Activated CD8-positive, alpha-beta T cell treated with anti-CD3 and anti-CD28 coated beads, Interleukin-2, amount 10 ng/mL, durations not matched to agents 7 days and 5 days (primary cell): ENCODE results near the gene ECM2. TPM values are rescaled to one million over a fixed set of nuclear protein-coding genes. Genes with fewer than 3 reads are reported as not detected.

ENCODE experiments used
- ATAC-seq: fragments of 150-1000 bp; cut with Tn5 transposase; one replicate; pipeline ENCODE4 v1.10.0; 2021; ENCODE audit warnings: moderate library complexity
- CTCF ChIA-PET: fragments of 350-600 bp; sonication (Branson Sonifier 250); formaldehyde crosslinking; loops from one replicate; lab custom pipeline; 2021; ENCODE audit warnings: antibody characterized with exemption; lab: Charles Lee
- POLR2A ChIA-PET: fragments of 350-600 bp; sonication (Branson Sonifier 250); formaldehyde crosslinking; loops from one replicate; lab custom pipeline; 2021; ENCODE audit warnings: antibody characterized with exemption; lab: Charles Lee
- DNase-seq: peaks from one replicate; pipeline ENCODE4 v3.0.0-alpha.2; 2020
- H3K27ac Mint-ChIP-seq: one replicate; pipeline ENCODE4 v1.8.0; 2021; ENCODE audit warnings: mild to moderate bottlenecking, mixed read lengths
- H3K27me3 Mint-ChIP-seq: one replicate; pipeline ENCODE4 v1.8.0; 2021; ENCODE audit warnings: low read depth, mixed read lengths
- H3K36me3 Mint-ChIP-seq: one replicate; pipeline ENCODE4 v1.8.0; 2021; ENCODE audit warnings: low read depth, mixed read lengths
- H3K4me1 Mint-ChIP-seq: one replicate; pipeline ENCODE4 v1.8.0; 2021; ENCODE audit warnings: low read depth, mixed read lengths
- H3K4me3 Mint-ChIP-seq: one replicate; pipeline ENCODE4 v1.8.0; 2021; ENCODE audit warnings: mild to moderate bottlenecking, mixed read lengths
- H3K9me3 Mint-ChIP-seq: one replicate; pipeline ENCODE4 v1.8.0; 2022; ENCODE audit warnings: mixed read lengths; ENCODE audit not compliant: insufficient read depth
- total RNA-seq, 2 experiments: library from RNA; stranded (reverse); gene quantifications; one replicate each; pipeline ENCODE4 v1.2.3, GENCODE V29; 2021

ECM2 gene
- total RNA-seq, 2 experiments from 2014 or later, result not detected

DNA sequence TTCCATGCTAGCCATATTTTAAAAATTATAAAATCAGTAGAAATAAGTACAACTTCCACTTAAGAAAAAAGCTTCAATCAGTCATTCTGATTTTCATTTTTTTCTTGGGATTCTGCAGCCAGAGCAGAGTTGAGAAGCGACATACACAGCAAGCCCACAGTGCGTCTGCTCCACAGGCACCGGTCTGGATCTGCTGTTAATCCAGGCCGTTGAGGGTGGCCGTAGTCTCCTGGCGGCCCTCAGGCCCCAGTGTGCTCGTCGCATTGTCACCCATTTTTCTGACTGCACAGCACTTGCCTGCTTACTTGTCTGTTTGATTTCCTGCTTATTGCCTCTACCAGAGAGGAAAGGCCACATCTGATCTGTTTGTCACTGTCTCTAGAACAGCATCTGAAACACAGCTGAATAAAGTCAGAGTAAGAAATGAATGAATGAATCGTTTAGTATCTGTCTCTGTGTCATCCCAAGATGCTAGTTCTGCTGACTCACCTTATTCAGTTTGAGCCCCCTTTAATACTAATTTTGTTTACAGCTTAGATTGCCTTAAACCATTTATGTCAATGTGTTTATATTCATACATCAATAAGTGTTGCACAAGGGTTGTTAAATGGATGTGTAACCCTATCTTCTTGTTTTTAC is 41.9 kb downstream of the ECM2 start:
- no peak for ATAC-seq

DNA sequence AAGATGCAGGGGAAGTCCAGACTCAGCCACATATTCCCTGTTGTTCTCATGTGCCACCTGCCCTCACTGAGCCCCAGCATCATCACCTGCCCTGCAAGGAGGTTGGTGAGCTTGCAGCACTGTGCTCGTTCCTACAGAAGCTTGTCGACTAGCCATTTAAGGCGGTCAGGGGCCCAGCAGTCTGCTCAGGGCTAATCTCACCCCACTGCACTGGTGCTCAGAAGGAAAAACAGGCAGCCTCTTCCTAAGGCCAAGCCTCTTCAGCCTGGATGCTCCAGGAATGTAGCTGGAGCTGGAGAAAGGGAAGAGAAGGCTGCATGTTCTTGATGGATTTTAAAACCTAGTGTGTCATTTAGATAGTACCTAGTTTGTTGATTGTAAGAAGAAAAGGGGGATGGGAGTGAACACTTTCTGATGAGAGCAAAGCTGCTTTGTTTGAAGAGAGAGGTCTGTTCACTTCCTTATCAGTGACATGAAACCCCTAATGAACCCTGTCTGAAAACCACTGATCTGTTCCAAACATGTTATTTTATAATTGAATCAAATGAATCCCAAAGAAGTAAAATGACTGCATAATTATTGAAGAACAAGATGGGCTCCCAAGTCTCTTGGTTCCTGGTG is 42.9 kb downstream of the ECM2 start:
- Mint-ChIP-seq H3K4me3 (no peak overlapping the region), H3K4me1 (peaks cover 2% of the 10 kb centered on the region), H3K9me3 (no peaks in the 10 kb centered on the region), H3K36me3 (no peaks in the 10 kb centered on the region), H3K27me3 (no peaks in the 10 kb centered on the region), H3K27ac (no peak overlapping the region)
- POLR2A ChIA-PET, result no interaction called here
- DNase-seq (no peak), ATAC-seq (no peak)
- CTCF ChIA-PET, result interaction anchor here (0.9 kb wide), 1 partner anchor 142 kb away, joined by 3 read pairs; no protein-coding TSS in a partner anchor

More for the DNA sequence above, 41.9 kb downstream of the ECM2 start:
- DNase-seq, result no peak
- H3K27me3 Mint-ChIP-seq, result no peaks in the 10 kb centered on the region
- no peak overlapping the region for H3K27ac Mint-ChIP-seq
- no peaks in the 10 kb centered on the region for H3K9me3 Mint-ChIP-seq
- ChIA-PET CTCF (interaction anchor here (0.9 kb wide), 1 partner anchor 141 kb away, joined by 3 read pairs; no protein-coding TSS in a partner anchor), POLR2A (no interaction called here)
- H3K4me3 Mint-ChIP-seq, result no peak overlapping the region
- H3K36me3 Mint-ChIP-seq, result no peaks in the 10 kb centered on the region
- peaks cover 2% of the 10 kb centered on the region for H3K4me1 Mint-ChIP-seq

DNA sequence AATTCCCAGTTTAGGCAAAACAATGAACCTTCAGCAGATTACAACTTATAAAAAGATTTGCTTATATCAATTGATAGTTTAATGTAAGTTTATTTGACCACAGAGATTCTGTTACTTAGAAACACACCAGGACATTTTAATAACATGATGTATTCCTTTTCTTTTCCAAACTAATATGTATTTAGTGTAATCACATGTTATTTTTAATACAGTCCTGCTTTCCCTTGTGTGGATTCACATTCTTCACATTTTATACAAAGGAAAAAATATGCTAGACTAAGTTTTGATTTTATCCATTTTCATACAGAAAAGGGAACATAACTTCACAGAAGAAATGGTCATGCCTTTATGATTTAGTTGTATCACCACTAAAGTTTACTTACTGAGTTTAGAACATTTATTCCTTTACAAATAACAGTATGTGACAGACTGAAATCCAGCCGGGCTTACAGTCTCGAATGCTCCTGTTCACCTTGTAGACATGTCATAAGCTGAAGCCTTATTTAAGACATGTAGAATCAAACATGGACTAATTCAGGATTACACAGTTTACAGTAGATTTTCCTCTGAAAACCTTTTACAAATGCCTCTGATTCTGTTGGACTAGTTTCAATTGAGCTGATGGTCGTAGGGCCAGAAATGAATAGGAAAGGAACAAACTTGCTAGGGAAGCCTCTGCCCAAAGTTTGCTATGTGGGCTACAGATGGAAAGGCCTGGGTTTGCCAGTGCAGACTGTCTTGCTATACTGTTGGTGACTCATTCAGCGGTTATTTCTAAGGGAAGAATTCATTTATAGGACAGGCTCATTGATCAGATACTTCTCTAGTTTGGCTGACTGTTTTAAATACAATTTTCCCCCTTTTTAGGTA is 46.9 kb downstream of the ECM2 start:
- Mint-ChIP-seq H3K36me3 (no peaks in the 10 kb centered on the region), H3K4me3 (no peak overlapping the region), H3K27ac (no peak overlapping the region), H3K4me1 (peaks cover 2% of the 10 kb centered on the region), H3K9me3 (no peaks in the 10 kb centered on the region), H3K27me3 (no peaks in the 10 kb centered on the region)
- DNase-seq (no peak), ATAC-seq (no peak)
- POLR2A ChIA-PET, result interaction anchor here (0.5 kb wide), 1 partner anchor 962 kb away, joined by 3 read pairs; the partner anchor contains the start of gene FAM120A
- CTCF ChIA-PET, result no interaction called here

DNA sequence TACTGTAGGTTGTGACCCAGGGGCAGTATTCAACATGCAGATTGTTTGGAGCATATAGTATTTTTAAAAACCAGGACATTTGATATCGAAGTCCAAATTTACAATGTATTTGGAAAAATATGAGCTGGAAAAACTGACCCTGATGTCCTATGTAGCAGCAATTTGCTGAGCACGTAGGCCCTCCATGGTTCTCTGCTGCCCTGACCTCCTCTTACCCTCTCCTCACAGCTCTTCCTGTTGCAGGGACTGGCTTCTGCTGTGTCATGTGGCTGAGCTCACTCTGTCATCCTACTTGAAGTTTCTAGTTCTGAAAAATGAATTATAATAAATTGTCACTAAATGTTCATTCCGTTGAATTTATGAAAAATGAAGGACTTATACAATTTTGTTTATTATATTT is 49.4 kb downstream of the ECM2 start:
- Mint-ChIP-seq H3K27ac (no peak overlapping the region), H3K4me1 (peaks cover 2% of the 10 kb centered on the region), H3K4me3 (no peak overlapping the region), H3K27me3 (no peaks in the 10 kb centered on the region), H3K36me3 (no peaks in the 10 kb centered on the region), H3K9me3 (no peaks in the 10 kb centered on the region)
- DNase-seq (no peak), ATAC-seq (no peak)
- CTCF ChIA-PET, result interaction anchor here (1.5 kb wide), 1 partner anchor 346 kb away, joined by 3 read pairs; no protein-coding TSS in a partner anchor
- POLR2A ChIA-PET, result no interaction called here

DNA sequence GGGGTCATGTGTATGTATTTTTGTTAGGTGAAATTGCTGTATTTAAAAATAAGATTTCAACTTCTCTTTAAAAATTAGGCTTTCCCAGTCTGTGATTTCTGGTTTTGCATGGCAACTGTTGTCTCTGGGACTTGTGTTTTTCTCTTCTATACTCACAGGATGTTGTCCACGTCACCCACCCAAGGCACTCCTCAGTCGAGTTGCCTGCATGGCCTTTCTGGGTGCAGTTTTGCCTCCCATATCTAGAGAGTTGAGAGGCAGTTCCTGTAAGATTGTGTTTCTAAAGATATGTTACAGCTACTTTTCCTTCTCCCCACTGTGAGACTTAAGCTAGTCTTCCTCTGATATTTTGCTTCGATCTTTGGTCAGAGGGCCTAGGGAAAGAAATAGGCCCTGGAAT is 51.2 kb downstream of the ECM2 start:
- Mint-ChIP-seq H3K4me1 (peaks cover 7% of the 10 kb centered on the region), H3K27ac (no peak overlapping the region), H3K36me3 (no peaks in the 10 kb centered on the region), H3K4me3 (no peak overlapping the region), H3K27me3 (no peaks in the 10 kb centered on the region), H3K9me3 (no peaks in the 10 kb centered on the region)
- POLR2A ChIA-PET, result no interaction called here
- no peak for DNase-seq
- no peak for ATAC-seq
- CTCF ChIA-PET, result no interaction called here

DNA sequence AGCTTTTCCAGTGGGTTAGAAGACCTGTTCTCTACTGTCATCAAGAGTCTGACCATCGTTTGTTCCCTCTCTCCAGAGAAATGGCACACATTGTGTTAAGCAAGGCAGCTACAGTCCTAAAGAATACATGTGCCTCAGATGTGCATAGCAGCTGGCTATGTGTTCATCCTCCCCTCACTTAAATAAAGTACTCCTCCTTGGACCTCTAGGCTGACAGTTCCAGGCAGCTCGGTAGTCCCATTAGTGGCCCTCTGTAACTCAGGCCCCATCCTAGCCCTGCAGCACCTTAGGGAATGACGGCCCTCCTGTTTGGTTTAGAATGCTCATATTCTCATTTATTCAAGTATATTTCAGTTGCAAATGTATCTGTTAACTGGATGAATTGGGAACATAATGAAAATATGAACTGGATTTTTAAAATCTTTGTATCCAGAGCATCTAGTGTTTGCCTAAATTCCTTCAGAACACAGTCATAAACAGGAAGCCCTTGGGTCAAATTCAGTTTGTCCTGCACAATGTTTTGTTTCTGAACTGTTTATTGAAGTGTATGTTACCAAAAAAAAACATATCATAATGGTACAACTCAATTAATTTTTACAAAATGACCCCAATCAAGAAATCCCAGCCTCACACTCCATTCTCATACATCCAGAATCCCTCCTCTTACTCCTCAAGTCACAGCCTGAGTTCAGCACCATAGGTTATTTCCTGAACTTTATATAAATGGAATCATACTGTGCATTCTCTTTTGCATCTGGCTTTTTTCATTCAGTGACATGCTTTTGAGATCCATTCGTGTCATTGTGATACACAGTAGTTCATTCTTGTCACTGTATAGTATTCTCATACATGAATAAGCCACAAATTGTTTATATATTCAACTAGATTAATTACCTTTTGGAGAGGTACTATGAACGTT is 51.9 kb downstream of the ECM2 start:
- Mint-ChIP-seq H3K36me3 (no peaks in the 10 kb centered on the region), H3K4me3 (no peak overlapping the region), H3K4me1 (peaks cover 7% of the 10 kb centered on the region), H3K27ac (no peak overlapping the region), H3K27me3 (no peaks in the 10 kb centered on the region), H3K9me3 (no peaks in the 10 kb centered on the region)
- ChIA-PET POLR2A (no interaction called here), CTCF (no interaction called here)
- ATAC-seq (no peak), DNase-seq (no peak)

DNA sequence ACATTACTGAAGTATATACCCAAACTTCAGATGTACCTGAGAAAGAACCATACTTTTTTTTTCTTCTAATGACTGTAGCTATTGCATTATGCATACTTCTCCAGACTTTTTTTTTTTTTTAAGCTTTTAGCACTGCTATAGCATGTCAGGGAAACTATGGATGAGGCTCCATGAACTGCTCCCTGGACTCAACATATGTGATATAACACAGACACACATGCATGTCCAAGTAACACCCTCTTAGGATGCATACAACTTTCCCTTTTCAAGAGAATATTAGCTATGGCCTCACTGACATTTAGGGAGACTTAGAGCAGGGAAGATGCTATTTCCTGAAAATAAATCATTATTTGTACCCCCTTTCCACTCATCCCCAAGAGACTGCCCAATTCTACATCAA is 53.0 kb downstream of the ECM2 start:
- no peak overlapping the region for H3K27ac Mint-ChIP-seq
- ChIA-PET POLR2A (no interaction called here), CTCF (interaction anchor here (0.6 to 1.2 kb wide), 2 partner anchors 9 to 334 kb away, joined by 3 to 4 read pairs; no protein-coding TSS in a partner anchor)
- H3K4me3 Mint-ChIP-seq, result no peak overlapping the region
- no peaks in the 10 kb centered on the region for H3K27me3 Mint-ChIP-seq
- ATAC-seq (no peak), DNase-seq (no peak)
- peaks cover 7% of the 10 kb centered on the region for H3K4me1 Mint-ChIP-seq
- H3K36me3 Mint-ChIP-seq, result no peaks in the 10 kb centered on the region
- H3K9me3 Mint-ChIP-seq, result no peaks in the 10 kb centered on the region

DNA sequence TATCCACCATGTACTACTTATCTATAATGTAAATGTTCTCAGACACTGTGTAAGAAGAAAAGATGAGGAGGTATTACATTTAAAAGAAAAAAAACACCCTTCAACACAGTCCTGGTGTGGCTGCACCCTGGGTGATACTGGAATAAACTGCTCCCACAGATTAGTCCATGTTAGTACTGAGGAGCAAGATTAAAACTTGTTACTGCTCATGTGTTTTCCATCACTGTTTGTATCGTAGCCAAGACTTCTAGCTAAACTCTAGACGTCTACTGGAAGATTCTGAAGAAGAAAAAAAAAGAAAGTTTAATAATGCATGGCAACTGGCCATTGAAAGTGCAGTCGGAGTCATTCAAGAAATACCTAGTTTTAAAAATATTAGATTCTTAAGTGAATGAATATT is 53.5 kb downstream of the ECM2 start, which contains the start of gene ASPN:
ASPN (minus strand) TSS at position 178 of the 400 bp plus-strand sequence.
- Mint-ChIP-seq H3K4me3 (no peak within 1 kb of the TSS), H3K4me1 (peaks cover 7% of the 10 kb centered on the region), H3K27me3 (no peaks in the 10 kb centered on the region), H3K27ac (no peak within 1 kb of the TSS), H3K9me3 (no peaks in the 10 kb centered on the region), H3K36me3 (no peaks in the 10 kb centered on the region)
- ATAC-seq (no peak), DNase-seq (no peak)
- ChIA-PET CTCF (interaction anchor here (0.6 to 1.2 kb wide), 2 partner anchors 10 to 335 kb away, joined by 3 to 4 read pairs; no protein-coding TSS in a partner anchor), POLR2A (no interaction called here)

DNA sequence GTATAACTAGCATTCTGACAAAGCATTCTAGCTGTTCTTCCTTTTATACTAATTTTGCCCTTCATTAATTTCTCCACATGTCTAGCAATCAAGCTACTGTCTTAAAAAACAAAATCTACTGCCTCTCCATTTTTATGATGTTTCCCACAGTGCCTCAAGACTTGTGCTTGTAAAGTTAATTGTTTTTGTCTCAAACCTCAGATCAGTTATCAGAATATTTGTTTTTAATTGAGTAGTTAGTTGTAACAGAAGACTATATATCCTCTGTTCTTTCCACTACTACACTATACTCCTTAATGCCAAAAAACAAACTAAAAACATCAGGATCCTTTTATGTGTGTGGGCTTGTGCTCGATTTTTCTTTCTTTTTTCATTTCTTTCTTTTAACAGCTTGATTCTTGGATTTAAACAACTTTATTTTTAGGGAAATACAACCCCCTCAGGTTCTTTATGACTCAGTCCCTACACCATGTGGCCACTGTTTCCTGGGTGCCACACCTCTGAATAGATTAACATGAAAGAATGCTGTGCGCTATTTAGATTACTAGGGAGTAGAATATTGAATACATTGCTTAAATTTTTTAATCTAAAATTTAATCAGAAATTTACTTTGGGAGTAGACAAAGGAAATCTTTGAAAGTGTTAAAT is 54.7 kb downstream of the ECM2 start:
- H3K4me3 Mint-ChIP-seq, result no peak overlapping the region
- no peak for ATAC-seq
- no peaks in the 10 kb centered on the region for H3K9me3 Mint-ChIP-seq

DNA sequence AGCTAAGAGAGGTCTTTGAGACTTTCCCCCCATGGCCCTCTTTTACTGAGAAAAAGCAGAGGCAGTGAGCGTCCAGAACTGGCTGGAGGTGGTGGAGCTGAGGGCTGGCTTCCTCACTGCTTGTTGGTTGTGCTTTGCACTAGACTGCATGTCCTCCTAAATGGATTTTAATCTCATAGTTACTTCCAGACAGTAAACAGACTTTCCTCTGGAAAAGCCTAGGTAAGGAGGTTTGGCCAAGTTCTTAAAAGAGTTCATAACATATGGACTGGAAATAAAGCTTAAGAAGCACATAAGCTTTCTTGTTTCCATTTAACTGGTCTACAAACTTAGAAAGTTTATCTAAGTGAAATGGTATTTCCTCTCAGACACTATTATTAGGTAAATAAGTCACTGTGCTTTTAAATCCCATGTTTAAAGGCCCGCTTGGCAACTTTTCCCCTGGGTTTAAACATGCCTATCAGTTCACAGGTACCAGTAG is 55.5 kb downstream of the ECM2 start:
- no peak for DNase-seq
- peaks cover 7% of the 10 kb centered on the region for H3K4me1 Mint-ChIP-seq
- CTCF ChIA-PET, result interaction anchor here (0.8 to 2.5 kb wide), 4 partner anchors 17 to 340 kb away, joined by 3 to 5 read pairs (median 4); no protein-coding TSS in a partner anchor
- ATAC-seq, result no peak
- H3K27ac Mint-ChIP-seq, result no peak overlapping the region
- no peaks in the 10 kb centered on the region for H3K27me3 Mint-ChIP-seq
- no peak overlapping the region for H3K4me3 Mint-ChIP-seq
- no peaks in the 10 kb centered on the region for H3K36me3 Mint-ChIP-seq
- POLR2A ChIA-PET, result interaction anchor here (0.8 kb wide), 1 partner anchor 366 kb away, joined by 3 read pairs; no protein-coding TSS in a partner anchor
- no peaks in the 10 kb centered on the region for H3K9me3 Mint-ChIP-seq

More for the DNA sequence above, 54.7 kb downstream of the ECM2 start:
- Mint-ChIP-seq H3K27me3 (no peaks in the 10 kb centered on the region), H3K36me3 (no peaks in the 10 kb centered on the region), H3K27ac (no peak overlapping the region), H3K4me1 (peaks cover 7% of the 10 kb centered on the region)
- CTCF ChIA-PET, result interaction anchor here (0.8 to 2.5 kb wide), 4 partner anchors 17 to 341 kb away, joined by 3 to 5 read pairs (median 4); no protein-coding TSS in a partner anchor
- POLR2A ChIA-PET, result no interaction called here
- DNase-seq, result no peak
